Effector memory CD8-positive, alpha-beta T cell (primary cell): ENCODE results near the gene MEIS1.

Experiments
- ATAC-seq: fragments of 150-1000 bp; cut with Tn5 transposase; replicated peaks from 2 replicates; pipeline ENCODE4 v1.10.0; 2021; ENCODE audit warnings: mild to moderate bottlenecking, moderate library complexity
- DNase-seq, 3 experiments: peaks; one replicate each; pipeline ENCODE4 v3.0.0; 2021
- H3K27ac Mint-ChIP-seq, 2 donors: one replicate each; pipeline ENCODE4 v1.8.0; 2022; ENCODE audit warnings: mild to moderate bottlenecking in 2 of 2, mixed read lengths in 2 of 2, moderate library complexity in 2 of 2
- H3K27me3 Mint-ChIP-seq, 2 donors: one replicate each; pipeline ENCODE4 v1.8.0; 2022; ENCODE audit warnings: mixed read lengths in 2 of 2
- H3K36me3 Mint-ChIP-seq: one replicate; pipeline ENCODE4 v1.8.0; 2022; ENCODE audit warnings: mild to moderate bottlenecking, moderate library complexity, mixed read lengths; ENCODE audit not compliant: insufficient read depth
- H3K4me1 Mint-ChIP-seq, 2 donors: one replicate each; pipeline ENCODE4 v1.8.0; 2022; ENCODE audit warnings: low read depth in 2 of 2, mixed read lengths in 2 of 2
- H3K4me3 Mint-ChIP-seq, 2 donors: one replicate each; pipeline ENCODE4 v1.8.0; 2022; ENCODE audit warnings: mild to moderate bottlenecking in 2 of 2, mixed read lengths in 2 of 2, moderate library complexity in 2 of 2
- H3K9me3 Mint-ChIP-seq, 2 donors: one replicate each; pipeline ENCODE4 v1.8.0; 2022; ENCODE audit warnings: mixed read lengths in 2 of 2

MEIS1 gene

GRCh38 chr2:66539452-66539851, 104.5 kb downstream of the MEIS1 start:
- H3K27ac Mint-ChIP-seq: no peak overlapping the region
- H3K4me1 Mint-ChIP-seq: no peaks in the 10 kb centered on the region
- H3K4me3 Mint-ChIP-seq: no peak overlapping the region
- H3K9me3 Mint-ChIP-seq: no peaks in the 10 kb centered on the region
- no peaks in the 10 kb centered on the region for H3K36me3 Mint-ChIP-seq
- no peak for DNase-seq
- no peak for ATAC-seq
- H3K27me3 Mint-ChIP-seq: no peaks in the 10 kb centered on the region

- DNase-seq: no peak
- Mint-ChIP-seq H3K4me1 (no peaks in the 10 kb centered on the region), H3K36me3 (no peaks in the 10 kb centered on the region), H3K9me3 (peaks cover 6 to 7% of the 10 kb centered on the region in 2 donors), H3K4me3 (no peak overlapping the region), H3K27ac (no peak overlapping the region), H3K27me3 (no peaks in the 10 kb centered on the region)
- ATAC-seq: no peak
These were observed 106.7 kb downstream of the MEIS1 start for GRCh38 chr2:66541646-66542045.

DNA sequence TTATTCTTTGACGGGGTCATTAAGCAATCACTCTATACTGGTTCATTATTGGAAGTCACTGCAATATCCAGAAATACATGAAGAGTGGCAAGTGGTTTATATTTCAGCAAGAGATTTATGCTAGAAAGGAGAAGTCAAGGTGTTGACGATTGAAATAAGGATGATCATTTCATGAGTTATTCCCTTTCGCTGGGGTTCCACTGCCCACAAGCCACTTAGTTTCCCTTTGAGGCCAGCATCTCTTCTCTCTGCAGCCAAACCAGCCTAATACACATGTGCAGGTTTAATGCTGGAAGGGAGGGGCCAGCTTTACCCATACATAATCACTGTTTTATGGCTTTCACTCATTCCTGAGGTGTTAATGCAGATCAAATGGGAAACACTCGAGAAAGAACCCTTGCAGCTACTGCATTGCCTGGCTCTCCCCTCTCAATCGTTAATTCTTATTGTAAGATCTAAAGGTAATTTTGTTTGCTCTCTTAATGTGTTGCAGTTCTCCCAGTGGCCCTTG, 108.4 kb downstream of the MEIS1 start:
- Mint-ChIP-seq H3K36me3 (no peaks in the 10 kb centered on the region), H3K27ac (no peak overlapping the region), H3K27me3 (no peaks in the 10 kb centered on the region), H3K9me3 (peaks cover 7 to 8% of the 10 kb centered on the region in 2 donors), H3K4me3 (no peak overlapping the region), H3K4me1 (no peaks in the 10 kb centered on the region)
- DNase-seq (no peak), ATAC-seq (no peak)

DNA sequence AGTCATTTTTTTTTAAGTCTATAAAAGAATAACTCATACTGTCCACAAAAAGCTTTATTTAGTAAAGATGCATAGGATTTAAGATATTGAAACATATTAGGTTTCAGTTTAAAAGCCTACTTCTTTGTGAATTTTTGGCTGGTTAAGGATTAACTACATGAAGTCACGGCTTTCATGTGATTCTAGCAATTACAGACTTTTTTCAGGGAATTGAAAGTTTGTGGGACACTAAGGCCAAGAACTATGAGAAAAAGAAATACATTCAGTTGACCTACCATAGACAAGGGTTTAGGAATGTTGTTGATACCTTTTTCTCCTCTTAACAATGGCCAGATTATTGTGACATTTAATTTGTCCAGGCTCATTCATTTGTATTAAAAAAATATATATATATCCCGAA, 109.3 kb downstream of the MEIS1 start:
- Mint-ChIP-seq H3K4me3 (no peak overlapping the region), H3K36me3 (no peaks in the 10 kb centered on the region), H3K27me3 (no peaks in the 10 kb centered on the region), H3K27ac (no peak overlapping the region), H3K4me1 (no peaks in the 10 kb centered on the region), H3K9me3 (peaks cover 7 to 8% of the 10 kb centered on the region in 2 donors)
- ATAC-seq (no peak), DNase-seq (no peak)

DNA sequence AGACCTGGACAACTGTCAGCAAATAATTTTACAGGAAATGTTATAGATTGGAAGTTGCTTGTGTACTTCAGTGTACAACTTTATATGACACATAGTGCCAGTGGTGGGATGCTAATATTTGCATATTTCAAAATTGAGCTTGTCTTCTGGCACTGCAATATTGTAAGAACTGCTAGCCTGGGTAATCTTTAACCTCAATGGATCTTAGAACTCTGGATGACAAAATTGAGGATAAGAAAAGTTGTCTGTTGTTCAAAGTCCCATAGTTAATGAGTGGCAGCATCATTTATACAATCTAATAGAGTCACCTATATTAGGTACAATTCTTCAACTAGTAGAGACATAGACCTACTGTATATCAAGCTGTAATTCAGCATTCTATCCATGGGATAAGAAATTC, 110.3 kb downstream of the MEIS1 start:
- H3K4me1 Mint-ChIP-seq: no peaks in the 10 kb centered on the region
- H3K9me3 Mint-ChIP-seq: peaks cover 7 to 8% of the 10 kb centered on the region in 2 donors
- DNase-seq (no peak), ATAC-seq (no peak)
- H3K4me3 Mint-ChIP-seq: no peak overlapping the region
- no peaks in the 10 kb centered on the region for H3K36me3 Mint-ChIP-seq
- no peak overlapping the region for H3K27ac Mint-ChIP-seq
- H3K27me3 Mint-ChIP-seq: no peaks in the 10 kb centered on the region

DNA sequence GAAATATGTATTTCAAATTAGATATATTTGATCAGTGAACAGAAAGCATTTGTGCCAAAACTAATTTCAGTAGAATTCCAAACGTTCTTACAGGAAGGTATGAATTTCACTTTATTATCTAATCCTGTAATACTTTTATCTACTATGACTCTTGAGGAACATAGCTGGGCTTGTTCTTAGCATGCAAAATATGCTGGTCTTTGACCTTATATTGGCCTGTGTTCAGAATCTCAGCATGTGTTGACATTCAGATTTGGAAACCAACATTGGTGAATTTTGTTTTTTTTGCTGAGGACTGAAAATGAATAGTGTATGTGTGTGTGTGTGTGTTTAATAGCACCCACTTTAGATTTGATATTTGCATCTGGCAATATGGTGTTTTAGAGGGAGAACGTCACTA, 112.2 kb downstream of the MEIS1 start:
- Mint-ChIP-seq H3K9me3 (peaks cover 7 to 8% of the 10 kb centered on the region in 2 donors), H3K36me3 (no peaks in the 10 kb centered on the region), H3K27me3 (no peaks in the 10 kb centered on the region), H3K4me3 (no peak overlapping the region), H3K27ac (no peak overlapping the region), H3K4me1 (no peaks in the 10 kb centered on the region)
- DNase-seq (no peak), ATAC-seq (no peak)

DNA sequence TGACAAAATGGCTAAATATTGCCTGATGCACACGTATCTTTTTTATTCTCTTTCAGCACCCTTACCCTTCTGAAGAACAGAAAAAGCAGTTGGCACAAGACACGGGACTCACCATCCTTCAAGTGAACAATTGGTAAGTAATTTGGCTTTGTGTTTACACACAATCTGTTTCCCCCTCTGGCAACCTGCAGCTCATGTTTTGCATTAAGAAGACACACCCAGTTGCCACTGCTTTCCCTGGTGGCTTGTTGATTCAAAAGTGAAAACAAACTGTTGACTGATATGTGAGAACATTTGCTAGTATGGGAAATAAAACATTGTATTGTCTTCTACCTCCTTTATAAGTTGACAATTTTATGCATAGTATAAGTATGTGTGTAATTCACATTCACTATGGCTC, 113.0 kb downstream of the MEIS1 start:
- H3K27ac Mint-ChIP-seq: no peak overlapping the region
- peaks cover 7 to 8% of the 10 kb centered on the region in 2 donors for H3K9me3 Mint-ChIP-seq
- no peaks in the 10 kb centered on the region for H3K36me3 Mint-ChIP-seq
- no peaks in the 10 kb centered on the region for H3K27me3 Mint-ChIP-seq
- H3K4me3 Mint-ChIP-seq: no peak overlapping the region
- H3K4me1 Mint-ChIP-seq: no peaks in the 10 kb centered on the region
- ATAC-seq (no peak), DNase-seq (no peak)

- no peak overlapping the region for H3K27ac Mint-ChIP-seq
- H3K4me1 Mint-ChIP-seq: no peaks in the 10 kb centered on the region
- ATAC-seq (no peak), DNase-seq (no peak)
- H3K9me3 Mint-ChIP-seq: peaks cover 7 to 8% of the 10 kb centered on the region in 2 donors
- H3K27me3 Mint-ChIP-seq: no peaks in the 10 kb centered on the region
- H3K4me3 Mint-ChIP-seq: no peak overlapping the region
- H3K36me3 Mint-ChIP-seq: no peaks in the 10 kb centered on the region
These were observed 113.5 kb downstream of the MEIS1 start for GRCh38 chr2:66548422-66548821.

DNA sequence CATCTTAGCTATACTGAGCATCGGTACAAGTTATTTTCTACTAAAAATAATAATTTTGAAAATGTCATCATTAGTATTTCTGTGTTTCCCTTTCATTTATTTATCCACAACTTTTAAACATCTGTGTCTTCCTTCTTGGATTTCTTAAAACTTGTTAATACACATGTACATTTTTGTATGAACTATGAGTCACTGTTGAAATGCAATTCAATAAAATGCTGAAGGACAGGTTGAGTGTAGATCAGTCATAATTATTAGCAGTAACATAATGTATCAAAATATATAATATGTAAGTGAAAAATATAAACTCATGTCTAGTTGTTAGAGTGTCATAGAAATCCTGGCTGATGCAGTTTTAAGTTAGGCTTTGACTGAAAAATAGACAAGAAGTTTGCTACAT, 115.9 kb downstream of the MEIS1 start:
- no peak for ATAC-seq
- Mint-ChIP-seq H3K4me3 (no peak overlapping the region), H3K36me3 (no peaks in the 10 kb centered on the region), H3K9me3 (peaks cover 4 to 6% of the 10 kb centered on the region in 2 donors), H3K27me3 (no peaks in the 10 kb centered on the region), H3K4me1 (no peaks in the 10 kb centered on the region), H3K27ac (no peak overlapping the region)
- no peak for DNase-seq

DNA sequence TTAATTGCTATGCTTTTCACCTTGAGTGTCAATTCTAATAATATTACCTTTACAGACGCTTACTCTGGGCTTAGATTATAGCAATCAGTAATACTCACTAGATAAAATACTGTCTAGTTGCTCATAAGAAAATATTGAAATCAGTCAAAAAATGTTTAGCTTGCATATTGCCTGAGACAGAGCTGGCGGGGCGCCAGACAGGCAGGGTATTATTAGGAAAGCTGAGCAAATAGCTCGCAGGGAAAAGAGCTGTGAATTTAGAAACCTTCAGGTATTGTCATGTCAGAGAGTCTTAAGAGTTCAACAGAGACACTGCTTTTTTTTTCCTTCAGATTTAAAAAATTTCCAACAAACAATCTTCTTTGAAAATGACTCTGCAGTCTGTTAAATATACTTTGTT, 118.4 kb downstream of the MEIS1 start:
- ATAC-seq: no peak
- no peak overlapping the region for H3K27ac Mint-ChIP-seq

DNA sequence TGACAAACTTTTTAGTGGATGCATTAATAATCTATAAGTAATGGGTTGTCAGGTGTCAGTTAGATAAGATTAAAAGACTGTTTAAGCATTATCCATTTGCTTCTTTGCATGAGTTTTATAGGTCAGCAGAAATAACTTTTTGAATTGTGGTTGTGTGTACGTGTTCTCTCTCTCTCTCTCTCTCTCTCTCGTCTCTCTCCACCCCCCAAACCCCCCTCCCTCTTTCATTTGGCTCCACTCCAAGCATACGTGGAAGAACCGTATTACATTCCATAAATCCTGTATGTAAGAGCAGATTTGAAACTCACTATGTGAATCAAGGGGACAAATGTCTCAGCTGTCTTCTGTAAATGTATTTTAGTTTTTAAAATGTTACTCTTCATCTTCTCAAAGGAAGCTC, 120.2 kb downstream of the MEIS1 start:
- Mint-ChIP-seq H3K4me3 (no peak overlapping the region), H3K36me3 (no peaks in the 10 kb centered on the region), H3K27me3 (no peaks in the 10 kb centered on the region), H3K9me3 (no peaks in the 10 kb centered on the region), H3K27ac (no peak overlapping the region), H3K4me1 (no peaks in the 10 kb centered on the region)
- no peak for DNase-seq
- no peak for ATAC-seq

More for the DNA sequence above, 118.4 kb downstream of the MEIS1 start:
- DNase-seq: no peak
- Mint-ChIP-seq H3K27me3 (no peaks in the 10 kb centered on the region), H3K36me3 (no peaks in the 10 kb centered on the region), H3K4me3 (no peak overlapping the region), H3K4me1 (no peaks in the 10 kb centered on the region), H3K9me3 (no peaks in the 10 kb centered on the region)

DNA sequence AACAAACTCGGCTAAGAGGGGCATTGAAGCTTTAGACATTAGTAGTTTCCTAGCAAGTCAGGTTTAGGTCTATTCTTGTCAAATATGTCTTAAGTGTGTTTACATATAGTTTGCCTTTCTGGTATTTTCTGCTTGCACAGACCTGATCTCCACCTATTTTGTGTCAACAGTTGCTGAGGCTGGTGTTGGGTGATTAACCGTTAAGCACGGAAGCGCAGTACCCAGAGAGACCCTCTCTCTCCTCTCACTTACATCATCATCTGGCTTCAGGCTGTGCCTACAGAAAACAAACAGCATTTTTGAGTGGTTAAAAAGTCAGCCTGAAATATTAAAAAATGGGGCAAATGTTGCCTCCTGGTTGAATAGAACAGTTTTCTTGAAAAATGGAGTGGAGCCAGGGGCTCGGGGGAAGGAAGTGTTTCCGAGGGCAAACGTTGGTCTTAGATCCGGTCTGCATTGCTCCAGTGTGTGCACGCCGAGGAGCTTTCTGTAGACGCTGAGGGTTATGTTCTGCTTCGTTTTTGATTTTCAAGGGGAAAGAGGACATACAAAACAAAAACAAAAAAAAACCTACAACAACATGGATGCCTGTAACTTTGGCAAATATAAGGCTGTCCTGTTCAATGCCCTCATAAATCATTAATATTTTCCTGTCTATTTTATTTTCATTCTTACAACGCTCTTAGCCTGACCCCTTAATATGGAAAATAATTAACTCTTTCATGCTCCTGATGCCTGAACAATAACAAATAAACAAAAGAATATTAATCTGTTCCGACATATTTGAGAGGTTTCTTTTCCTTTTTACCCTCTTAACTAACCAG, 120.8 kb downstream of the MEIS1 start:
- ATAC-seq: no peak
- Mint-ChIP-seq H3K27me3 (no peaks in the 10 kb centered on the region), H3K9me3 (peaks cover 0 to under 1% of the 10 kb centered on the region in 2 donors), H3K36me3 (no peaks in the 10 kb centered on the region), H3K27ac (no peak overlapping the region), H3K4me3 (no peak overlapping the region), H3K4me1 (no peaks in the 10 kb centered on the region)
- DNase-seq: no peak

GRCh38 chr2:66559672-66560071, 124.7 kb downstream of the MEIS1 start:
- H3K4me3 Mint-ChIP-seq: no peak overlapping the region
- H3K27me3 Mint-ChIP-seq: no peaks in the 10 kb centered on the region
- H3K9me3 Mint-ChIP-seq: peaks cover 0 to 4% of the 10 kb centered on the region in 2 donors

GRCh38 chr2:66560683-66561082, 125.8 kb downstream of the MEIS1 start:
- H3K4me3 Mint-ChIP-seq: no peak overlapping the region
- no peaks in the 10 kb centered on the region for H3K36me3 Mint-ChIP-seq
- H3K4me1 Mint-ChIP-seq: no peaks in the 10 kb centered on the region
- H3K27me3 Mint-ChIP-seq: no peaks in the 10 kb centered on the region
- no peak for DNase-seq
- peaks cover 0 to 4% of the 10 kb centered on the region in 2 donors for H3K9me3 Mint-ChIP-seq
- ATAC-seq: no peak
- H3K27ac Mint-ChIP-seq: no peak overlapping the region

More at GRCh38 chr2:66559672-66560071, 124.7 kb downstream of the MEIS1 start:
- Mint-ChIP-seq H3K4me1 (no peaks in the 10 kb centered on the region), H3K27ac (no peak overlapping the region), H3K36me3 (no peaks in the 10 kb centered on the region)
- ATAC-seq (no peak), DNase-seq (no peak)
